Osteoblast (primary cell): ENCODE results near the gene RABEPK. TPM values are rescaled to one million over a fixed set of nuclear protein-coding genes. Genes with fewer than 3 reads are reported as not detected.
"Not testable (repeated sequence)": the region's sequence is repeated elsewhere in the genome, so short reads cannot be mapped to it uniquely, and the experiment has no call there.

Source experiments
- DNase-seq: peaks from one replicate; pipeline ENCODE4 v3.0.0; 2011; ENCODE audit warnings: low spot score, mixed read lengths; ENCODE audit not compliant: insufficient read length; ENCODE audit errors: missing footprints
- H2AFZ ChIP-seq: 2 replicates; pipeline ENCODE4 v1.6.0; 2011; ENCODE audit warnings: mild to moderate bottlenecking, low read length
- H3K27ac ChIP-seq: 2 replicates; pipeline ENCODE4 v1.5.1; 2011; ENCODE audit warnings: mild to moderate bottlenecking, low read depth, low read length, moderate library complexity
- H3K27me3 ChIP-seq: 2 replicates; pipeline ENCODE4 v1.6.0; 2012; ENCODE audit warnings: mild to moderate bottlenecking, control low read depth, inconsistent platforms, low read length, moderate library complexity; ENCODE audit not compliant: insufficient read depth
- H3K36me3 ChIP-seq: 2 replicates; pipeline ENCODE4 v1.5.1; 2011; ENCODE audit warnings: mild to moderate bottlenecking, low read length, control low read depth, moderate library complexity; ENCODE audit not compliant: insufficient read depth
- H3K4me1 ChIP-seq: 2 replicates; pipeline ENCODE4 v1.5.1; 2011; ENCODE audit warnings: mild to moderate bottlenecking, low read length, control low read depth, moderate library complexity; ENCODE audit not compliant: insufficient read depth
- H3K4me2 ChIP-seq: 2 replicates; pipeline ENCODE4 v1.6.0; 2011; ENCODE audit warnings: mild to moderate bottlenecking, low read length; ENCODE audit not compliant: insufficient read depth
- H3K4me3 ChIP-seq: fragments of 200-600 bp; sonication (generic); 3 replicates; pipeline ENCODE4 v1.5.1; 2012; ENCODE audit warnings: mild to moderate bottlenecking, low read length, inconsistent platforms; ENCODE audit not compliant: insufficient read depth
- H3K79me2 ChIP-seq: 2 replicates; pipeline ENCODE4 v1.6.0; 2012; ENCODE audit warnings: mild to moderate bottlenecking, low read length, control low read depth, inconsistent platforms; ENCODE audit not compliant: insufficient read depth
- H3K9me3 ChIP-seq: 2 replicates; pipeline ENCODE4 v1.5.1; 2011; ENCODE audit warnings: low read depth, low read length, control low read depth
- H4K20me1 ChIP-seq: 2 replicates; pipeline ENCODE4 v1.6.0; 2012; ENCODE audit warnings: mild to moderate bottlenecking, low read length, control low read depth; ENCODE audit not compliant: insufficient read depth
- CTCF ChIP-seq: IDR thresholded peaks from 2 replicates; pipeline ENCODE4 v1.5.1; 2011; ENCODE audit warnings: mild to moderate bottlenecking, low read depth, low read length, moderate library complexity; ENCODE audit errors: extremely low read depth
- total RNA-seq: library from RNA; depleted of rRNA; stranded (reverse); fragments of >200 nt; gene quantifications from 2 replicates; pipeline ENCODE4 v1.2.3, GENCODE V29; 2012

The RABEPK gene
- total RNA-seq, 1 donor = 28.6 TPM

- DNase-seq = peak; percentile 54
- H3K4me2 ChIP-seq = peak overlapping the region; percentile 94
- H3K27me3 ChIP-seq = no peaks in the 10 kb centered on the region
- H3K79me2 ChIP-seq = peaks cover 55% of the 10 kb centered on the region
- peaks cover 17% of the 10 kb centered on the region for H4K20me1 ChIP-seq
- H3K4me3 ChIP-seq = peak overlapping the region; percentile 100
- H3K27ac ChIP-seq = peak overlapping the region; percentile 34
- H2AFZ ChIP-seq = peak overlapping the region; percentile 90
- peaks cover 14% of the 10 kb centered on the region for H3K36me3 ChIP-seq
- H3K9me3 ChIP-seq = no peaks in the 10 kb centered on the region
- no peak for TF ChIP-seq CTCF
- H3K4me1 ChIP-seq = peaks cover 5% of the 10 kb centered on the region
Measured at GRCh38 chr9:125262294-125262991, 62.1 kb downstream of the RABEPK start.

DNA sequence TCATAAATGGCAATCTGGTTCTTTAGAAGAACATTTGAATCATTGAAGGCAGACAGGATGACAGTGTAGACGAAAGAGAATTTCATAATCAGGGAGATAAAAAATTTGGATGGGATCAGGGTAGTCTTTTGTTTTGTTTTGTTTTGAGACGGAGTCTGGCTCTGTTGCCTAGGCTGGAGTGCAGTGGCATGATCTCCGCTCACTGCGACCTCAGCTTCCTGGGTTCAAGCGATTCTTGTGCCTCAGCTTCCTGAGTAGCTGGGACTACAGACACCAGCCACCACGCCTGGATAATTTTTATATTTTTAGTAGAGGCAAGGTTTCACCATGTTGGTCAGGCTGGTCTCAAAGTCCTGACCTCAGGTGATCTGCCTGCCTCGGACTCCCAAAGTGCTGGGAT is 63.7 kb downstream of the RABEPK start:
- not testable (repeated sequence) for DNase-seq, H3K4me3 ChIP-seq, H3K9me3 ChIP-seq, H3K27me3 ChIP-seq, H3K27ac ChIP-seq, H2AFZ ChIP-seq, H3K4me1 ChIP-seq, H3K4me2 ChIP-seq
- Histone ChIP-seq H3K79me2 (peaks cover 70% of the 10 kb centered on the region), H3K36me3 (peaks cover 14% of the 10 kb centered on the region), H4K20me1 (peaks cover 19% of the 10 kb centered on the region)

GRCh38 chr9:125268394-125269013 is 68.2 kb downstream of the RABEPK start:
- Histone ChIP-seq H3K27me3 (no peaks in the 10 kb centered on the region), H3K27ac (peak overlapping the region; percentile 61), H3K4me2 (peak overlapping the region; percentile 51), H2AFZ (no peak overlapping the region), H3K79me2 (peaks cover 90% of the 10 kb centered on the region), H3K36me3 (peaks cover 14% of the 10 kb centered on the region), H3K9me3 (no peaks in the 10 kb centered on the region), H3K4me3 (no peak overlapping the region), H4K20me1 (peaks cover 13% of the 10 kb centered on the region), H3K4me1 (peaks cover 10% of the 10 kb centered on the region)
- no peak for DNase-seq
- no peak for TF ChIP-seq CTCF

DNA sequence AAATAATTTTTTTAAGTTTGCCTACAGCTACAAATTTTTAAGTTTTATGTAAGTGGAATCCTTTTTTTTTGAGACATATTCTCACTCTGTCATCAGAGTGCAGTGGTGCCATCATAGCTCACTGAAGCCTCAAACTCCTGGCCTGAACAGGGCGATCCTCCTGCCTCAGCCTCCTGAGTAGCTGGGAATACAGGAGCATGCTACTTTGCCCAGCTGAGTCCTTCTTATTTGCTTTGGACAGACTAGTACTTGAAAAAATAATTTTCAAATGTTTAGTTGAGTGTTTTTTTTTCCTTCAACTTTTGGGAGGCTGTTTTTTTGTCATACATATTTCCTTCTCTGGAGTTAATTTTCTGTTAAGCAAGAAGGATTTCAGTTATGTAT is 68.7 kb downstream of the RABEPK start:
- peaks cover 14% of the 10 kb centered on the region for H3K36me3 ChIP-seq
- peaks cover 10% of the 10 kb centered on the region for H3K4me1 ChIP-seq
- H2AFZ ChIP-seq = no peak overlapping the region
- peaks cover 13% of the 10 kb centered on the region for H4K20me1 ChIP-seq
- H3K9me3 ChIP-seq = no peaks in the 10 kb centered on the region
- no peak overlapping the region for H3K4me3 ChIP-seq
- H3K4me2 ChIP-seq = no peak overlapping the region
- TF ChIP-seq CTCF = no peak
- no peak for DNase-seq
- H3K79me2 ChIP-seq = peaks cover 90% of the 10 kb centered on the region
- H3K27ac ChIP-seq = peak overlapping the region; percentile 61
- no peaks in the 10 kb centered on the region for H3K27me3 ChIP-seq
